Left lung (tissue), 10 donors: ENCODE measurements around the gene CUX1. TPM values are rescaled to one million over a fixed set of nuclear protein-coding genes. Genes with fewer than 3 reads are reported as not detected.
"Not testable (repeated sequence)": the region's sequence is repeated elsewhere in the genome, so short reads cannot be mapped to it uniquely, and the experiment has no call there.

ENCODE experiments used
- ATAC-seq: fragments of 200-7000 bp; cut with Tn5 transposase; one replicate; pipeline ENCODE4 v1.9.1; 2020; ENCODE audit warnings: moderate library complexity
- DNase-seq, 4 donors: peaks; one replicate each; pipeline ENCODE4 v3.0.0-alpha.2; 2013 to 2020
- H3K27ac ChIP-seq, 2 donors: fragments of 200-600 bp; sonication (generic) in 1 of 2; one replicate each; pipeline versions ENCODE4 v1.5.0 to v1.8.0; 2020 to 2021
- H3K27me3 ChIP-seq, 2 donors: fragments of 200-600 bp; sonication (generic) in 1 of 2; one replicate each; pipeline versions ENCODE4 v1.5.0 to v1.8.0; 2020 to 2021
- H3K36me3 ChIP-seq, 2 donors: fragments of 200-600 bp; sonication (generic) in 1 of 2; one replicate each; pipeline versions ENCODE4 v1.5.0 to v1.8.0; 2020 to 2021
- H3K4me1 ChIP-seq, 2 donors: fragments of 200-600 bp; one replicate each; pipeline ENCODE4 v1.8.0; 2021
- H3K4me3 ChIP-seq, 2 donors: fragments of 200-600 bp; sonication (generic) in 1 of 2; one replicate each; pipeline versions ENCODE4 v1.5.0 to v1.8.0; 2020 to 2021; ENCODE audit warnings: mild to moderate bottlenecking in 1 of 2
- H3K9me3 ChIP-seq, 2 donors: fragments of 200-600 bp; sonication (generic) in 1 of 2; one replicate each; pipeline versions ENCODE4 v1.5.0 to v1.8.0; 2020 to 2021
- intact Hi-C, 2 donors: fragments of 100-400 bp; cut with DNase I; formaldehyde crosslinking; loops; one replicate each; pipeline versions ENCODE4 v1.11.2 to v1.14.2; 2022
- polyA plus RNA-seq, 6 donors: library from polyadenylated mRNA; unstranded; fragments of 120-200 nt; gene quantifications; one replicate each; pipeline ENCODE4 v1.2.1, GENCODE V29; 2013; ENCODE audit not compliant: insufficient read length in 6 of 6
- total RNA-seq, 2 donors: library from RNA; stranded (reverse); fragmentation: NEBNext Ultra II Directional; extraction: Animal tissue kit (Norgen Biotek cat#: 25700); gene quantifications; one replicate each; pipeline ENCODE4 v1.2.1, GENCODE V29; 2021
- TF ChIP-seq, protein P1 (sequence below), 2 donors: fragments of 200-600 bp; sonication (generic) in 1 of 2; IDR thresholded peaks; one replicate each; pipeline versions ENCODE4 v1.5.0 to v1.8.0; 2021; ENCODE audit warnings: antibody characterized with exemption in 2 of 2
- donor health status: DM: no; HTN: yes; CAD: no.
- donor health status: DM: no; HTN: no; CAD: no.

CUX1 gene
- total and polyA plus RNA-seq, 8 donors: 86.4 to 157 (median 96.4) TPM

- Histone ChIP-seq H3K4me3 (no peak overlapping the region), H3K36me3 (no peaks in the 10 kb centered on the region), H3K27me3 (no peaks in the 10 kb centered on the region), H3K4me1 (peaks cover 28 to 59% of the 10 kb centered on the region in 2 donors), H3K9me3 (no peaks in the 10 kb centered on the region), H3K27ac (no peak overlapping the region)
- TF ChIP-seq, protein P1, sequence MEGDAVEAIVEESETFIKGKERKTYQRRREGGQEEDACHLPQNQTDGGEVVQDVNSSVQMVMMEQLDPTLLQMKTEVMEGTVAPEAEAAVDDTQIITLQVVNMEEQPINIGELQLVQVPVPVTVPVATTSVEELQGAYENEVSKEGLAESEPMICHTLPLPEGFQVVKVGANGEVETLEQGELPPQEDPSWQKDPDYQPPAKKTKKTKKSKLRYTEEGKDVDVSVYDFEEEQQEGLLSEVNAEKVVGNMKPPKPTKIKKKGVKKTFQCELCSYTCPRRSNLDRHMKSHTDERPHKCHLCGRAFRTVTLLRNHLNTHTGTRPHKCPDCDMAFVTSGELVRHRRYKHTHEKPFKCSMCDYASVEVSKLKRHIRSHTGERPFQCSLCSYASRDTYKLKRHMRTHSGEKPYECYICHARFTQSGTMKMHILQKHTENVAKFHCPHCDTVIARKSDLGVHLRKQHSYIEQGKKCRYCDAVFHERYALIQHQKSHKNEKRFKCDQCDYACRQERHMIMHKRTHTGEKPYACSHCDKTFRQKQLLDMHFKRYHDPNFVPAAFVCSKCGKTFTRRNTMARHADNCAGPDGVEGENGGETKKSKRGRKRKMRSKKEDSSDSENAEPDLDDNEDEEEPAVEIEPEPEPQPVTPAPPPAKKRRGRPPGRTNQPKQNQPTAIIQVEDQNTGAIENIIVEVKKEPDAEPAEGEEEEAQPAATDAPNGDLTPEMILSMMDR (IDR thresholded peaks at IDR 0.05): no peak
- DNase-seq: no peak
- intact Hi-C loops: no loop called here
- no peak for ATAC-seq
Observed at GRCh38 chr7:101884671-101885596, 67.5 kb downstream of the CUX1 start.

GRCh38 chr7:101885597-101885955 lies 68.2 kb downstream of the CUX1 start:
- H3K27ac ChIP-seq: no peak overlapping the region
- no peak overlapping the region for H3K4me3 ChIP-seq
- intact Hi-C loops: no loop called here
- no peaks in the 10 kb centered on the region for H3K27me3 ChIP-seq
- ATAC-seq (no peak), DNase-seq (no peak)
- no peaks in the 10 kb centered on the region for H3K36me3 ChIP-seq
- peaks cover 28 to 58% of the 10 kb centered on the region in 2 donors for H3K4me1 ChIP-seq
- no peaks in the 10 kb centered on the region for H3K9me3 ChIP-seq
- TF ChIP-seq, protein P1 (IDR thresholded peaks at IDR 0.05): no peak

DNA sequence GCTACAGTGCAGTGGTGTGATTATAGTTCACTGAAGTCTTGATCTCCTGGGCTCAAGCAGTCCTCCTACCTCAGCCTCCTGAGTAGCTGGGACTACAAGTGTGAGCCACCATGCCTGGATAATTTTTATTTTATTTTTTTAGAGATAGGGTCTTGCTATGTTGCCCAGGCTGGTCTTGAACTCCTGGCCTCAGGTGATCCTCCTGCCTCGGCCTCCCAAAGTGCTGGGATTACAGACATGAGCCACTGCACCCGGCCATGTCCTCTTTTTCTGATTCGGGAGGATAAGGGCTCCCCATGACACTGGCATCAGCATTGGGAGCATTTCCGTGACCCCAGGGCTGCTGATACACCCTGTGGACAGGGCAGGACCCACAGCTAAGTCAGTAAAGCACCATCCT lies 69.9 kb downstream of the CUX1 start:
- H3K9me3 ChIP-seq, H3K4me3 ChIP-seq, H3K27me3 ChIP-seq, H3K27ac ChIP-seq, intact Hi-C loops, ATAC-seq, DNase-seq, H3K36me3 ChIP-seq: not testable (repeated sequence)
- peaks cover 11 to 54% of the 10 kb centered on the region in 2 donors for H3K4me1 ChIP-seq

DNA sequence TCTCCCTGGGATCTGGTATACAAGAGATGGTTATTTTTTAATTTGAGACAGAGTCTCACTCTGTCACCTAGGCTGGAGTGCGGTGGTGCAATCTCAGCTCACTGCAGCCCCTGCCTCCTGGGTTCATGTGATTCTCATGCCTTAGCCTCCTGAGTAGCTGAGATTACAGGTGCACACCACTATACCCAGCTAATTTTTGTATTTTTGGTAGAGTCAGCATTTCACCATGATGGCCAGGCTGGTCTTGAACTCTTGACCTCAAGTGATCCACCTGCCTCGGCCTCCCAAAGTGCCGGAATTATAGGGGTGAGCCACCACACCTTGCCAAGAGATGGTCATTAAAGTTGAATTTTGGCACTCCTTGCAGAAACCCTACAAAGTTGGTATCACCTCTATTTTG lies 71.1 kb downstream of the CUX1 start:
- H3K27ac ChIP-seq, H3K9me3 ChIP-seq, H3K27me3 ChIP-seq, H3K4me3 ChIP-seq, intact Hi-C loops, H3K36me3 ChIP-seq, ATAC-seq, DNase-seq: not testable (repeated sequence)
- peaks cover 0 to 50% of the 10 kb centered on the region in 2 donors for H3K4me1 ChIP-seq

DNA sequence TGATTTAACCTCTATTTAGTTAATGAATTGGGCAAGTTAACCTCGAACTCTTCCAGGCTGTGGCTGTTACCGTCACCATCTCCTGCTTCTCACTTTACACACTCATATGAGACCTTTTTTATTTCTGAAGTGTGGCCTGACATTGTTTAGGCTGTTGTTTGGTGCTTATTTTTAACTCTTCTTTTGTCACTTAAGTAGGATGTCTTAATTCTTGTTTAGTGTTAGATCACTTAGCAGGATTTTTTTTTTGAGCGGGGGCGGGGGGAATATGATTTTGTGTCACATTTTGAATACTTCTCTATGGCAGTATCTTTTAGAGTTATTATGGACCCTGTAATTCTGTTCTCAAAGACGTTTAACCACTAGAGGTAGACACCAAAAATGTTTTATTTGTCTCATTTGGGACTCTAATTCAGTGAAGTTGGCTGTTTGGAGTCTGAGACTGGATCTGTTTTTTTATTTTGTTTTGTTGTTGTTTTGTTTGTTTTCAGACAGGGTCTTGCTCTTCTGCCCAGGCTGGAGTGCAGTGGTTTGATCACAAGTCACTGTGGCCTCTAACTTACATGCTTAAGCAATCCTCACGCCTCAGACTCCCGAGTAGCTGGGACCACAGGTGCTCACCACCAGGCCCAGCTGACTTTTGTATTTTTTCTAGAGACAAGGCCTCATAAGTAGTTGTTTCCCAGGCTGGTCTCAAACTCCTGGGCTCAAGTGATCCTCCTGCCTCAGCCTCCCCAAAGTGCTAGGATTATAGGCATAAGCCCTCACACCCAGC lies 73.5 kb downstream of the CUX1 start:
- no peak for DNase-seq
- Histone ChIP-seq H3K4me3 (no peak overlapping the region), H3K27me3 (no peaks in the 10 kb centered on the region), H3K4me1 (peaks cover 0 to 34% of the 10 kb centered on the region in 2 donors), H3K9me3 (no peaks in the 10 kb centered on the region), H3K27ac (no peak overlapping the region), H3K36me3 (no peaks in the 10 kb centered on the region)
- TF ChIP-seq, protein P1 (IDR thresholded peaks at IDR 0.05): no peak
- intact Hi-C loops: no loop called here
- ATAC-seq: no peak
